Thyroid gland (tissue), 4 donors: ENCODE data around the gene ZNF784. TPM values are rescaled to one million over a fixed set of nuclear protein-coding genes. Genes with fewer than 3 reads are reported as not detected.

Experiments used
- DNase-seq, 2 donors: peaks; one replicate each; pipeline ENCODE4 v3.0.0-alpha.2; 2019
- H3K27ac ChIP-seq, 3 donors: fragments of 200-600 bp; sonication (generic); 1 replicate in 2 of 3; 2 replicates in 1 of 3; pipeline ENCODE4 v1.5.1; 2016 to 2019; ENCODE audit warnings: mild to moderate bottlenecking in 1 of 3, moderate library complexity in 1 of 3
- H3K27me3 ChIP-seq: fragments of 200-600 bp; sonication (generic); one replicate; pipeline ENCODE4 v1.5.1; 2019
- H3K36me3 ChIP-seq, 2 donors: fragments of 200-600 bp; sonication (generic); one replicate each; pipeline ENCODE4 v1.5.1; 2016 to 2019
- H3K4me1 ChIP-seq, 2 donors: fragments of 200-600 bp; sonication (generic); one replicate each; pipeline ENCODE4 v1.5.1; 2017 to 2019
- H3K4me3 ChIP-seq, 3 donors: fragments of 200-600 bp; sonication (generic); replicated peaks in 1 of 3; 1 replicate in 2 of 3; 2 replicates in 1 of 3; pipeline ENCODE4 v1.5.1; 2016; ENCODE audit warnings: mild to moderate bottlenecking in 1 of 3
- H3K9me3 ChIP-seq: fragments of 200-600 bp; sonication (generic); one replicate; pipeline ENCODE4 v1.5.1; 2017
- CTCF ChIP-seq, 6 experiments: fragments of 200-600 bp in 3 of 6; fragments of 450-650 bp in 3 of 6; sonication (generic) in 3 of 6; IDR thresholded peaks; one replicate each; pipeline ENCODE4 v1.5.1; 2016 to 2019; ENCODE audit warnings: antibody characterized with exemption in 6 of 6, mild to moderate bottlenecking in 2 of 6, inconsistent platforms in 1 of 6, moderate library complexity in 1 of 6
- POLR2A ChIP-seq, 2 donors: fragments of 450-650 bp; IDR thresholded peaks; one replicate each; pipeline ENCODE4 v1.6.1; 2017; ENCODE audit warnings: antibody characterized with exemption in 2 of 2, mild to moderate bottlenecking in 2 of 2, moderate library complexity in 1 of 2
- WGBS, 2 donors: methylation state at CpG; one replicate each; pipeline ENCODE4 v1.1.5; 2017; 5-methylcytosine and 5-hydroxymethylcytosine counted together
- intact Hi-C: fragments of 100-400 bp; cut with DNase I; formaldehyde crosslinking; loops from one replicate; pipeline ENCODE4 v1.15.1; 2023
- total RNA-seq, 4 donors: library from RNA; depleted of rRNA; stranded (reverse); fragments of >200 nt; gene quantifications; one replicate each; pipeline ENCODE4 v1.2.3, GENCODE V29; 2016

Gene ZNF784
- 10 to 100 TPM in 1 of 4 donors, 1 to 10 TPM in 3; 5.1 to 10.0 (median 8.7) TPM for total RNA-seq

GRCh38 chr19:55624109-55625003, at the start of gene ZNF784:
ZNF784 (minus strand) TSS chr19:55624566; CDS start chr19:55624561, 5 bp downstream.
- H3K27ac ChIP-seq, result peak within 1 kb of the TSS; percentile 93 to 98 (median 97)
- WGBS, 2 donors, result 0 to 2% methylated on average over 39 to 43 of the region's 56 CpGs
- peak; percentile 89 to 92 for DNase-seq
- no peaks in the 10 kb centered on the region for H3K9me3 ChIP-seq
- peak in 1 of 2 donors; percentile 72 for TF ChIP-seq POLR2A (IDR thresholded peaks at IDR 0.05)
- no peak for TF ChIP-seq CTCF (IDR thresholded peaks at IDR 0.05)
- H3K4me3 ChIP-seq, result peak within 1 kb of the TSS in 1 of 3 donors; percentile 38
- H3K27me3 ChIP-seq, result no peaks in the 10 kb centered on the region
- H3K4me1 ChIP-seq, result peaks cover 0 to 5% of the 10 kb centered on the region in 2 donors
- intact Hi-C loops, result loop anchor here (10.0 kb wide), 1 partner anchor 480 kb away; the partner anchor contains the start of gene TNNT1
- no peaks in the 10 kb centered on the region for H3K36me3 ChIP-seq

DNA sequence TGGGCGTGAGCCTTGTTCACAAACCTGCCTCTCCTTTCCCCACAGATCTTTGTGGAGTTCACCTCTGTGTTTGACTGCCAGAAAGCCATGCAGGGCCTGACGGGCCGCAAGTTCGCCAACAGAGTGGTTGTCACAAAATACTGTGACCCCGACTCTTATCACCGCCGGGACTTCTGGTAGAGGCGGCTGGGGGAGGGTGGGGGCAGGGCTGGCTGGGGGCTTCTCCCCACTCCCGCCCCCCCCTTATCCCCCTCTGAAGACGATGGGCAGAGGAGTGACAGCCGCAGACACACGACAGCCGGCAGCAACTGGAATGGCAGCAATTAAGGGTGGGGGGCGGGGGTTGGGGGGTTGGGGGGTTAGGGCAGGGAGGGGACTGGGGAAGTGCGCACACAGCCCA, 49.5 kb upstream of the ZNF784 start:
- intact Hi-C loops, result no loop called here
- TF ChIP-seq CTCF (IDR thresholded peaks at IDR 0.05) (no peak), POLR2A (IDR thresholded peaks at IDR 0.05) (no peak)
- Histone ChIP-seq H3K4me1 (peaks cover 21 to 25% of the 10 kb centered on the region in 2 donors), H3K9me3 (no peaks in the 10 kb centered on the region), H3K4me3 (no peak overlapping the region), H3K27ac (no peak overlapping the region), H3K27me3 (no peaks in the 10 kb centered on the region), H3K36me3 (peaks cover 29 to 32% of the 10 kb centered on the region in 2 donors)
- 79 to 93% methylated on average over 9 to 13 of the region's 15 CpGs for WGBS, 2 donors
- no peak for DNase-seq

GRCh38 chr19:55673465-55673864, 49.1 kb upstream of the ZNF784 start:
- Histone ChIP-seq H3K4me3 (no peak overlapping the region), H3K36me3 (peaks cover 29 to 32% of the 10 kb centered on the region in 2 donors), H3K27me3 (no peaks in the 10 kb centered on the region), H3K9me3 (no peaks in the 10 kb centered on the region), H3K27ac (no peak overlapping the region), H3K4me1 (peaks cover 21 to 25% of the 10 kb centered on the region in 2 donors)
- no peak for DNase-seq
- TF ChIP-seq POLR2A (IDR thresholded peaks at IDR 0.05) (no peak), CTCF (IDR thresholded peaks at IDR 0.05) (no peak)
- intact Hi-C loops, result no loop called here
- WGBS, 2 donors, result 83 to 88% methylated on average over 9 of the region's 9 CpGs

DNA sequence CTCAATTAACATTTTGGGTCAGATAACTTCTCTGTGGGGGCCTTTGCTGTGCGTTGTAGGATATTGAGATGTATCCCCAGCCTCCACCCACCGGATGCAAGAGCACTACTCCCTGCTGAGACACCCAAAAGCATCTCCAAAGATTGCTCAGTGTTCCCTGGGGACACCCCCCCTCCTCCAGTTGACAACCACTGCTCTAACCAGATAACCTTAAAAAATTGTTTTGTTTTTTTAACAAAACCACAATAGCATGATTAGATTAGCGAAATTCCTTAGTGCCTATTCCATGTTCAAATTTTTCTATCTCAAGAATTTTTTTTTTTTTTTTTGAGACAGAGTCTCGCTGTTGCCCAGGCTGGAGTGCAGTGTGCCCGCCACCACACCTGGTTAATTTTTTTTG, 48.1 kb upstream of the ZNF784 start:
- intact Hi-C loops, result no loop called here
- peaks cover 17 to 23% of the 10 kb centered on the region in 2 donors for H3K4me1 ChIP-seq
- H3K27ac ChIP-seq, result no peak overlapping the region
- TF ChIP-seq POLR2A (IDR thresholded peaks at IDR 0.05), result no peak
- TF ChIP-seq CTCF (IDR thresholded peaks at IDR 0.05), result no peak
- H3K4me3 ChIP-seq, result no peak overlapping the region
- WGBS, 2 donors, result 85 to 91% methylated on average over 5 of the region's 5 CpGs
- H3K36me3 ChIP-seq, result peaks cover 33 to 42% of the 10 kb centered on the region in 2 donors
- no peaks in the 10 kb centered on the region for H3K27me3 ChIP-seq
- DNase-seq, result no peak
- no peaks in the 10 kb centered on the region for H3K9me3 ChIP-seq

- Histone ChIP-seq H3K9me3 (no peaks in the 10 kb centered on the region), H3K4me3 (no peak overlapping the region), H3K27me3 (no peaks in the 10 kb centered on the region), H3K27ac (no peak overlapping the region), H3K4me1 (peaks cover 3 to 9% of the 10 kb centered on the region in 2 donors), H3K36me3 (peaks cover 47 to 56% of the 10 kb centered on the region in 2 donors)
- WGBS, 2 donors, result 89 to 94% methylated on average over 2 of the region's 2 CpGs
- no peak for DNase-seq
- no peak for TF ChIP-seq POLR2A (IDR thresholded peaks at IDR 0.05)
- TF ChIP-seq CTCF (IDR thresholded peaks at IDR 0.05), result no peak
- intact Hi-C loops, result no loop called here
These were observed 46.6 kb upstream of the ZNF784 start for GRCh38 chr19:55671054-55671378.
